HG03521 (cell line): ENCODE data around the gene RTCA.

Experiments
- ATAC-seq: cut with Tn5 transposase; IDR thresholded peaks from one replicate; pipeline ENCODE4 v1.9.1; 2021; ENCODE audit warnings: mild to moderate bottlenecking, moderate library complexity; ENCODE audit not compliant: unreplicated experiment

The RTCA gene

DNA sequence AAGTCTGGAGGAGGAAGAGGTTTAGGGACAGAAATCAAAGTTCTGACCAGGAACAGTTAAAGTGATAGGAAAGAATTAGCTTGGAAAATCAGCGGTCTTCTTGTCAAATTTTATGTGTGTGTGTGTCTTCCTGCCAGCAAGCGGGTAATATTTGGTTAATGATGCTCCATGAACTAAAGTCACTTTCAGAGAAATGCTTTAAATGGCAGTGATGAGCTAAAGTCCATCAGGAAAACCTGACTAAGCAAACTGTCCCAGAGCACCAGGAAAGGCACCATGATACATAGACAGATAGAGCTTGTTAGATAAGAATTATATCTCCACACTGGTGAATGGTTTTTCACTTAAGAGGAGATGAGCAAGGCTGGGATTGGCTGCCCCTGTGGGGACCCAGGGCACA lies 76.3 kb downstream of the RTCA start:
- ATAC-seq, result no peak
